ENCODE measurements around the gene PRDM8.
"Not testable (repeated sequence)": the region's sequence is repeated elsewhere in the genome, so short reads cannot be mapped to it uniquely, and the experiment has no call there.

PRDM8 gene

DNA sequence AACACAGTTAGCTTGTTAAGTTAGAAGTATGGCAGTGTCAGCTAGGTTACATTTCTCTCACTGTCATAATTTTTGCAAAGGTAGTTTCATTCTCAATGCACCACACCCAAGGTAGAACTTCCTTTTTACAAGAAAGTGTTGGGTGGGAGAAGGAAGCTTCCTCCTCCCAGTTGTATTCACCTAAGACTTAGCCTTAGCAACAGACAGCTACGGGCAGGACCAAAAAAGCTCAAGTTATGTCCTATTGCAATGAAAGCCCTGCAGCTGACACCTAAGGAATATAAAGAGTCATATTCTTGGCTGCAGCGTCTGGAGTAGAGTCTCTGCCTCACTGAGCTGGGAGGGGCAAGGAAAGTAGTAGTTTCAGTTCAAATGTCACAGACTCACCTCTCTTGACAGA lies 25.1 kb upstream of the PRDM8 start:
- Histone ChIP-seq H3K27ac (ENCODE audit: low read length) (peak overlapping the region; percentile 32; the same call in 1 of the 2 replicates), H3K9ac (ENCODE audit: low read length) (no peak overlapping the region), H3K4me1 (ENCODE audit: low read length) (peaks cover 25% of the 10 kb centered on the region), H2AFZ (ENCODE audit: low read length) (peak overlapping the region; percentile 31), H3K9me2 (replicated peaks; ENCODE audit: insufficient read depth, low read length) (no peaks in the 10 kb centered on the region), H3K79me2 (ENCODE audit: low read length) (no peaks in the 10 kb centered on the region), H4K20me1 (ENCODE audit: insufficient read depth, low read length) (no peaks in the 10 kb centered on the region), H3K4me2 (ENCODE audit: low read depth, low read length) (peak overlapping the region; percentile 56; the same call in 1 of the 2 replicates), H3K36me3 (replicated peaks; ENCODE audit: insufficient read depth, low read length) (no peaks in the 10 kb centered on the region), H3K4me3 (ENCODE audit: low read length) (peak overlapping the region; percentile 8; the same call in 1 of the 2 replicates), H3F3A (ENCODE audit: insufficient read depth, low read length) (peaks cover 10% of the 10 kb centered on the region; the same call in 1 of the 2 replicates), H3K27me3 (replicated peaks; ENCODE audit: insufficient read depth, low read length) (no peaks in the 10 kb centered on the region), H3K9me3 (replicated peaks; ENCODE audit: insufficient read depth, low read length) (no peaks in the 10 kb centered on the region)
- no peak for TF ChIP-seq EZH2phosphoT487 (IDR thresholded peaks at IDR 0.05; ENCODE audit: low read length)
- TF ChIP-seq, protein P1, sequence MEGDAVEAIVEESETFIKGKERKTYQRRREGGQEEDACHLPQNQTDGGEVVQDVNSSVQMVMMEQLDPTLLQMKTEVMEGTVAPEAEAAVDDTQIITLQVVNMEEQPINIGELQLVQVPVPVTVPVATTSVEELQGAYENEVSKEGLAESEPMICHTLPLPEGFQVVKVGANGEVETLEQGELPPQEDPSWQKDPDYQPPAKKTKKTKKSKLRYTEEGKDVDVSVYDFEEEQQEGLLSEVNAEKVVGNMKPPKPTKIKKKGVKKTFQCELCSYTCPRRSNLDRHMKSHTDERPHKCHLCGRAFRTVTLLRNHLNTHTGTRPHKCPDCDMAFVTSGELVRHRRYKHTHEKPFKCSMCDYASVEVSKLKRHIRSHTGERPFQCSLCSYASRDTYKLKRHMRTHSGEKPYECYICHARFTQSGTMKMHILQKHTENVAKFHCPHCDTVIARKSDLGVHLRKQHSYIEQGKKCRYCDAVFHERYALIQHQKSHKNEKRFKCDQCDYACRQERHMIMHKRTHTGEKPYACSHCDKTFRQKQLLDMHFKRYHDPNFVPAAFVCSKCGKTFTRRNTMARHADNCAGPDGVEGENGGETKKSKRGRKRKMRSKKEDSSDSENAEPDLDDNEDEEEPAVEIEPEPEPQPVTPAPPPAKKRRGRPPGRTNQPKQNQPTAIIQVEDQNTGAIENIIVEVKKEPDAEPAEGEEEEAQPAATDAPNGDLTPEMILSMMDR (IDR thresholded peaks at IDR 0.05; ENCODE audit: low read length) = no peak
- TF ChIP-seq EZH2 (optimal IDR thresholded peaks at IDR 0.05; ENCODE audit: low read depth, low read length) = no peak
- peak; percentile 34 for DNase-seq

DNA sequence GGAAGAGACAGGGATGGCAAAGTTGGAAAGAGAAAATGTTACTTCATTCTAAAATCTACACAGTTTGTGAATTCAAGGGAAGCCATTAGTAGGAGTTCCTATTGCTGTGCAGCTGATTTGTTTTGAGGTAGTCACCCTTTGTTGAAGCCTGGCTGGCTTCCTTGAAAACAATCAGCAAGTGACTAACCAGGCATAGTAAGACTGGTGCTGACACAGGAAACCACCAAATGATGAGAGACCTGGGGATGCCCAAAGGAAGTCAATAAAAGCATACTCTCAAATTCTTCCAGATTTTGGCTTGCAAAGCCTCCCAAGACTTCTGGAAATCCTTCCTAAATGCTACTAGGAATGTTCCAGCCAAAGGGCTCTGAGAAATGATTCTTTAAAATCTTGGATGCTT lies 23.9 kb upstream of the PRDM8 start:
- Histone ChIP-seq H3K4me2 (ENCODE audit: low read depth, low read length) (peak overlapping the region; percentile 4; the same call in 1 of the 2 replicates), H3K79me2 (ENCODE audit: low read length) (no peaks in the 10 kb centered on the region), H2AFZ (ENCODE audit: low read length) (peak overlapping the region; percentile 36), H4K20me1 (ENCODE audit: insufficient read depth, low read length) (no peaks in the 10 kb centered on the region), H3K9me3 (replicated peaks; ENCODE audit: insufficient read depth, low read length) (no peaks in the 10 kb centered on the region), H3K9me2 (replicated peaks; ENCODE audit: insufficient read depth, low read length) (no peaks in the 10 kb centered on the region), H3K4me1 (ENCODE audit: low read length) (peaks cover 25% of the 10 kb centered on the region), H3K4me3 (ENCODE audit: low read length) (no peak overlapping the region), H3K36me3 (replicated peaks; ENCODE audit: insufficient read depth, low read length) (no peaks in the 10 kb centered on the region), H3F3A (ENCODE audit: insufficient read depth, low read length) (peaks cover 10% of the 10 kb centered on the region; the same call in 1 of the 2 replicates), H3K9ac (ENCODE audit: low read length) (no peak overlapping the region), H3K27ac (ENCODE audit: low read length) (no peak overlapping the region), H3K27me3 (replicated peaks; ENCODE audit: insufficient read depth, low read length) (no peaks in the 10 kb centered on the region)
- TF ChIP-seq, protein P1 (IDR thresholded peaks at IDR 0.05; ENCODE audit: low read length) = no peak
- TF ChIP-seq EZH2phosphoT487 (IDR thresholded peaks at IDR 0.05; ENCODE audit: low read length) = no peak
- TF ChIP-seq EZH2 (optimal IDR thresholded peaks at IDR 0.05; ENCODE audit: low read depth, low read length) = no peak
- DNase-seq = peak; percentile 58

DNA sequence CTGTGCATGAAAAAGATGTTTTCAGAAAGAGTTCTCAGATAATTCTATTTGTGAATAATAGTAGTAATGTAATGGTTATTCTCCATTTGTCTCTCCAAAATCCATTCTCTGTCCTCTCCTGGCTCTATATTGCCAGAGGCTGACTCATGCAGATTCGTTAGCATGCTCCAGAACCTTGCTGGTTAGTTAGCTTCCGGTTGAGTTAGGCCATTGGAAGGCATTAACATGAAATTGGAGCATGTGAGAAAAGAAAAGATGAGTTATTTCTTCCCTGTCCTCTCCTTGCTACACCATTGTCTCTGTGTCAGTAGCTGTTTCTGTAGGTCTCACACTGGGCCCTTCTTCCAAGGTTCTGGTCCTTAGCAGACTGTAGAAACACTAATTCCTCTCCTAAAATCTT lies 23.5 kb upstream of the PRDM8 start:
- no peaks in the 10 kb centered on the region for H3K9me3 ChIP-seq (replicated peaks; ENCODE audit: insufficient read depth, low read length)
- no peaks in the 10 kb centered on the region for H3K27me3 ChIP-seq (replicated peaks; ENCODE audit: insufficient read depth, low read length)
- no peaks in the 10 kb centered on the region for H4K20me1 ChIP-seq (ENCODE audit: insufficient read depth, low read length)
- DNase-seq = no peak
- H3K4me3 ChIP-seq (ENCODE audit: low read length) = no peak overlapping the region
- 0 out of 2 replicates have a peak overlapping the region, but pooled peaks have one; percentile 4 for H3K4me2 ChIP-seq (ENCODE audit: low read depth, low read length)
- H3K4me1 ChIP-seq (ENCODE audit: low read length) = peaks cover 25% of the 10 kb centered on the region
- peak overlapping the region; percentile 36; the same call in 1 of the 2 replicates for H2AFZ ChIP-seq (ENCODE audit: low read length)
- no peaks in the 10 kb centered on the region for H3K36me3 ChIP-seq (replicated peaks; ENCODE audit: insufficient read depth, low read length)
- TF ChIP-seq EZH2phosphoT487 (IDR thresholded peaks at IDR 0.05; ENCODE audit: low read length) (no peak), EZH2 (optimal IDR thresholded peaks at IDR 0.05; ENCODE audit: low read depth, low read length) (no peak)
- TF ChIP-seq, protein P1 (IDR thresholded peaks at IDR 0.05; ENCODE audit: low read length) = no peak
- H3K27ac ChIP-seq (ENCODE audit: low read length) = no peak overlapping the region
- peaks cover 10% of the 10 kb centered on the region; the same call in 1 of the 2 replicates for H3F3A ChIP-seq (ENCODE audit: insufficient read depth, low read length)
- no peaks in the 10 kb centered on the region for H3K79me2 ChIP-seq (ENCODE audit: low read length)
- no peak overlapping the region for H3K9ac ChIP-seq (ENCODE audit: low read length)
- H3K9me2 ChIP-seq (replicated peaks; ENCODE audit: insufficient read depth, low read length) = no peaks in the 10 kb centered on the region

DNA sequence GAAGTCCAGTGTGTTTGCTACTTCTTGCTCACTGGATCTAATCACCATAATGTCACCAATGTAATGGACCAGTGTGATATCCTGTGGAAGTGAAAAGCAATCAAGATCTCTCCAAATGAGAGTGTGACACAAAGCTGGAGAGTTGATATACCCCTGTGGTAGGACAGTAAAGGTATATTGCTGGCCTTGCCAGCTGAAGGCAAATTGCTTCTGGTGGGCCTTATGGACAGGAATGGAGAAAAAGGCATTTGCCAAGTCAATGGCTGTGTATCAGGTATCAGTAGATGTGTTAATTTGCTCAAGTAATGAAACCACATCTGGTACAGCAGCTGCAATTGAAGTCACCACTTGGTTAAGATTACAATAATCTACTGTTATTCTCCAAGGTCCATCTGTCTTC lies 19.5 kb upstream of the PRDM8 start:
- not testable (repeated sequence) for DNase-seq; H3F3A ChIP-seq (ENCODE audit: insufficient read depth, low read length); H3K9me3 ChIP-seq (replicated peaks; ENCODE audit: insufficient read depth, low read length); H2AFZ ChIP-seq (ENCODE audit: low read length); H3K9ac ChIP-seq (ENCODE audit: low read length); H3K4me3 ChIP-seq (ENCODE audit: low read length); H3K79me2 ChIP-seq (ENCODE audit: low read length); H3K9me2 ChIP-seq (replicated peaks; ENCODE audit: insufficient read depth, low read length); H3K27me3 ChIP-seq (replicated peaks; ENCODE audit: insufficient read depth, low read length); H3K36me3 ChIP-seq (replicated peaks; ENCODE audit: insufficient read depth, low read length); H3K27ac ChIP-seq (ENCODE audit: low read length); H3K4me2 ChIP-seq (ENCODE audit: low read depth, low read length); H4K20me1 ChIP-seq (ENCODE audit: insufficient read depth, low read length)
- H3K4me1 ChIP-seq (ENCODE audit: low read length) = peaks cover 11% of the 10 kb centered on the region; the same call in 1 of the 2 replicates
